Naive thymus-derived CD8-positive, alpha-beta T cell (primary cell): ENCODE results near the gene ACCS. TPM values are rescaled to one million over a fixed set of nuclear protein-coding genes. Genes with fewer than 3 reads are reported as not detected.

Experiments used
- ATAC-seq, 2 donors: fragments of 150-1000 bp; cut with Tn5 transposase in 1 of 2; sonication (Bioruptor Pico), chemical (Tn5 transposase) in 1 of 2; 1 replicate in 1 of 2; 2 replicates in 1 of 2; pipeline ENCODE4 v1.10.0; 2021; ENCODE audit warnings: mild to moderate bottlenecking in 2 of 2, moderate library complexity in 2 of 2
- POLR2A ChIA-PET: fragments of 350-600 bp; sonication (Branson Sonifier 250); formaldehyde crosslinking; loops from one replicate; lab custom pipeline; 2021; ENCODE audit warnings: antibody characterized with exemption; lab: Charles Lee
- DNase-seq, 10 donors: peaks; one replicate each; pipeline versions ENCODE4 v3.0.0 to v3.0.0-alpha.2; 2020 to 2022
- H3K27ac Mint-ChIP-seq, 10 donors: one replicate each; pipeline ENCODE4 v1.8.0; 2020 to 2022; ENCODE audit warnings: mild to moderate bottlenecking in 10 of 10, mixed read lengths in 10 of 10, moderate library complexity in 4 of 10, inconsistent platforms in 1 of 10
- H3K27me3 Mint-ChIP-seq, 5 donors: one replicate each; pipeline ENCODE4 v1.8.0; 2021 to 2022; ENCODE audit warnings: mixed read lengths in 5 of 5
- H3K36me3 Mint-ChIP-seq, 3 donors: one replicate each; pipeline ENCODE4 v1.8.0; 2020 to 2022; ENCODE audit warnings: mixed read lengths in 3 of 3, mild to moderate bottlenecking in 2 of 3, inconsistent platforms in 1 of 3
- H3K4me1 Mint-ChIP-seq, 4 donors: one replicate each; pipeline ENCODE4 v1.8.0; 2021 to 2022; ENCODE audit warnings: mixed read lengths in 4 of 4
- H3K4me3 Mint-ChIP-seq, 10 donors: one replicate each; pipeline ENCODE4 v1.8.0; 2020 to 2022; ENCODE audit warnings: mild to moderate bottlenecking in 10 of 10, mixed read lengths in 10 of 10, moderate library complexity in 6 of 10, inconsistent platforms in 1 of 10
- H3K9me3 Mint-ChIP-seq, 9 donors: one replicate each; pipeline ENCODE4 v1.8.0; 2020 to 2022; ENCODE audit warnings: mixed read lengths in 9 of 9, mild to moderate bottlenecking in 3 of 9, inconsistent platforms in 1 of 9, moderate library complexity in 1 of 9
- polyA plus RNA-seq, 3 donors: library from polyadenylated mRNA; unstranded; fragments of 300-500 nt; fragmentation: Illumina TruSeq; gene quantifications; one replicate each; pipeline ENCODE4 v1.2.3, GENCODE V29; 2021
- total RNA-seq, 8 experiments: library from RNA in 2 of 8; stranded (reverse) in 2 of 8; gene quantifications; one replicate each; pipeline ENCODE4 v1.2.3 and lab custom pipeline; 2021 to 2026

The ACCS gene, protein sequence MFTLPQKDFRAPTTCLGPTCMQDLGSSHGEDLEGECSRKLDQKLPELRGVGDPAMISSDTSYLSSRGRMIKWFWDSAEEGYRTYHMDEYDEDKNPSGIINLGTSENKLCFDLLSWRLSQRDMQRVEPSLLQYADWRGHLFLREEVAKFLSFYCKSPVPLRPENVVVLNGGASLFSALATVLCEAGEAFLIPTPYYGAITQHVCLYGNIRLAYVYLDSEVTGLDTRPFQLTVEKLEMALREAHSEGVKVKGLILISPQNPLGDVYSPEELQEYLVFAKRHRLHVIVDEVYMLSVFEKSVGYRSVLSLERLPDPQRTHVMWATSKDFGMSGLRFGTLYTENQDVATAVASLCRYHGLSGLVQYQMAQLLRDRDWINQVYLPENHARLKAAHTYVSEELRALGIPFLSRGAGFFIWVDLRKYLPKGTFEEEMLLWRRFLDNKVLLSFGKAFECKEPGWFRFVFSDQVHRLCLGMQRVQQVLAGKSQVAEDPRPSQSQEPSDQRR
- total RNA-seq (10 to 100 TPM; 25.9 to 27.8 TPM), polyA plus RNA-seq (1 to 10 TPM in 1 of 3 donors, under 1 TPM in 2; 0.79 to 1.2 (median 0.99) TPM), total RNA-seq (lab: John Stamatoyannopoulos, UW) (2.0 to 36.5 (median 21.4) reads per million in 6 experiments)

DNA sequence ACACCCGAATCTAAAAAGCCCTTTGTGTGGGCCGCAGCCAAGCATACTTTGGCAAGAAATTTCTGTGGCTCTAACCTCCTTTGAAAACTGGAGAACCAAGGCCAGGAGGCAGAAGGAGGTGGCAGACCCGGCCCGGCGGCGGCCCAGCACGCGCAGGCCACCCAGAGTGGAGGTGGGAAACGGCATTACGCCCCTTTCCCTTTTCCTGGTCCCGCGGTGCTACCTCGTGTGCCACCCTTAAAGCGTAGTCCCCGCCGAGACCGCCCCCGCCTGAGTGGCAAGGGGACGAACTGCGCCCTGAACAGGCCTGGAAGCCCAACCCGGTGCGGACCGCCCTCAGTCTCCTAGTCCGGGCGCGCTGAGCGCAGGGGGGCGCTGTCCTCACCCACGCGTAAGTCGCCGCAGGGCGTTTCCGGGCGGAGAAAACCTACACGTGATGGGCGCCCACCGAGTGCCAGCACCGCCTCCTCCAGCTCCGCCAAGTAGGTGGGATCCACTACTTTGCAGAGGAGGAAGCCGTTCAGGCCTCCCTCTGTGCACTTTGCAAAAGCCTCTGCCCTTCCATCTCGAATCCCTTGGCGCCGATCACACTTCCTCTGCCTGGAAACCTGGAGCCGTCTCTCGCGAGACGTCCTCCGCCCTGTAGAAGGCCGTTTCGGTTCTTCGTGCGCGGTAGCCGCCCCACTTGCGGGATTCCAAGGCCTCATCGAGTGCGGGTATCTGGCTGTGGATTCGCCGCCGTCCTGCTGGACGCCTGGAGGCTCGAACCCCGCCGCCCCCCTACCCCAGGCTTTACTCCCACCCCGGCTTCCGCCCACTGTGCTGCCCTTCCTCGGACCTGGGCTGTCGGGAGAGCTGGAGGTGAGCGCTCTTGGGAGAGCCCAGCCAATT, at the start of gene ACCS:
TSS of gene ACCS (plus strand) at position 430 of the 891 bp plus-strand sequence. CDS start 1,358 bp downstream, outside the sequence.
- Mint-ChIP-seq H3K9me3 (no peaks in the 10 kb centered on the region), H3K27me3 (no peaks in the 10 kb centered on the region), H3K27ac (peak within 1 kb of the TSS; percentile 86 to 98 (median 94)), H3K36me3 (no peaks in the 10 kb centered on the region), H3K4me3 (peak within 1 kb of the TSS; percentile 90 to 98 (median 94)), H3K4me1 (peaks cover 13 to 42% (median 30%) of the 10 kb centered on the region in 4 donors)
- peak; percentile 94 to 96 for ATAC-seq
- peak; percentile 82 to 95 (median 90) for DNase-seq
- POLR2A ChIA-PET = interaction anchor here (0.5 kb wide), 1 partner anchor 192 kb away, joined by 3 read pairs; no protein-coding TSS in a partner anchor

DNA sequence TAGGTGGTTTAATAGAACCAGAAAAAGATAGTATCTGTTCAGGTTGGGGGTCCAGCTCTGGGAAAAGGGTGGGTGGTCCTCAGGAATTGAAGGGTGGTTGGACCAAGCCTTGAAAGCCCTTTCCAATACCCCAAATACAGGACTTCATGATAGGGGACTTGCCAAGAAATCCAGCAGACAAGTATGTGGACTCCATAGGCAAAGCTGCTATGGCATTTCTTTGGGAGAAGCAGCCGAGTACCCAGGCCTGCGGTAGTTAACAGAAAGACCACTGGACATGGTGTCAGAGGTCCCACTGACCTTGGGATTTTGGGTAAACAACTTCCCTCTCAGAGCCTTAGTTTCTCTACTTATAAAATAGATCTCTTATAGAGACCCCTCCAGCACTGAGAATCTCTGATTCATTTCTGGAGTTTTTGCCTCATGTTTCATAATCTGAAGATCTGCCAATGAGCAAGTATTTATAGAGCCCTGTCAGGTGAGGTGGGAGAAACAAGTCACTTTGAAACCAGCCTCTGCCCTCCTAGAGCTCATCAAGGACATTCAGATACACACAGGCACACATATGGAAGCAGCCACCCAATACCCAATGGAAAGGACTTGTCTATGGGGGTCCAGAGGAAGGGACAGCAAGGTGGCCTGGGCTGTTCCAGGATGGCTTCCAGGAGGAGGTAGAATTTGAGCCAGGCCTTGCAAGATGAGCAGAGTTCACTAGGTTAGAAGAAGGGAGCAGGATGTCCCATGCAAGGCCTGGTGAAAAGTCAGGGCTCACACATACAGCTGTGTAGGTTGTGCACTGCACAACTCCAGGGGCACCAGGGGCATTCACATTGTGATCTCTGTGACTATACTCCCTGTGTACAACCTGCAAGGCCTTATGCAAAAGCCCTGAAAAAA, 49.3 kb upstream of the ACCS start:
- peaks cover 1 to 9% (median 4%) of the 10 kb centered on the region in 5 donors for H3K27me3 Mint-ChIP-seq
- H3K27ac Mint-ChIP-seq = no peak overlapping the region
- H3K9me3 Mint-ChIP-seq = peaks cover 0 to 5% (median 3%) of the 10 kb centered on the region in 9 donors
- no peak for ATAC-seq
- H3K4me1 Mint-ChIP-seq = no peaks in the 10 kb centered on the region
- H3K4me3 Mint-ChIP-seq = no peak overlapping the region
- no peak for DNase-seq
- no peaks in the 10 kb centered on the region for H3K36me3 Mint-ChIP-seq
- POLR2A ChIA-PET = no interaction called here

- Mint-ChIP-seq H3K4me1 (no peaks in the 10 kb centered on the region), H3K27ac (peak overlapping the region in 1 of 10 donors; percentile 63), H3K36me3 (peaks cover 0 to 7% (median 0%) of the 10 kb centered on the region in 3 donors), H3K9me3 (peaks cover under 1 to 13% (median 5%) of the 10 kb centered on the region in 9 donors), H3K27me3 (peaks cover 1 to 17% (median 7%) of the 10 kb centered on the region in 5 donors), H3K4me3 (no peak overlapping the region)
- DNase-seq = no peak
- no peak for ATAC-seq
- POLR2A ChIA-PET = no interaction called here
Measured at GRCh38 chr11:44017443-44018126, 48.5 kb upstream of the ACCS start.

- POLR2A ChIA-PET = no interaction called here
- Mint-ChIP-seq H3K4me1 (no peaks in the 10 kb centered on the region), H3K27me3 (peaks cover 1 to 23% (median 7%) of the 10 kb centered on the region in 5 donors), H3K9me3 (peaks cover 2 to 18% (median 7%) of the 10 kb centered on the region in 9 donors), H3K36me3 (peaks cover 0 to 8% (median 0%) of the 10 kb centered on the region in 3 donors), H3K27ac (no peak overlapping the region), H3K4me3 (no peak overlapping the region)
- DNase-seq (no peak), ATAC-seq (no peak)
Measured at GRCh38 chr11:44018127-44018521, 47.9 kb upstream of the ACCS start.

DNA sequence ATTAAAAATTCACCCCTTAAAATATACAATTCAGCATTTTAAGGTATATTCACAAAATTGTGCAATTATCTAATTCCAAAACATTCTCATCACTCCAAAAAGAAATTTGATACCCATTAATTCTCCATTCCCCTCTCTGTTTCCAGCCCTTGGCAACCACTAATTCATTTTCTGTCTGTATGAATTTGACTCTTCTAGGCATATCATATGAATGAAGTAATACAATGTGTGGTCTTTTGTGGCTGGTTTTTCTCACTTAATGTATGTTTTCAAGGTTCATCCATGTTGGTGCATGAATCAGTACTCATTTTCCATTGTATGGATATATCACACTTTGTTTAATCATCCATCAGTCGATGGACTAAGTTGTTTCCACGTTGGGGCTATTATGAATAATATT, 47.2 kb upstream of the ACCS start:
- POLR2A ChIA-PET = no interaction called here
- Mint-ChIP-seq H3K36me3 (peaks cover 0 to 8% (median 0%) of the 10 kb centered on the region in 3 donors), H3K27me3 (peaks cover 4 to 30% (median 11%) of the 10 kb centered on the region in 5 donors), H3K4me3 (no peak overlapping the region), H3K9me3 (peaks cover 2 to 24% (median 10%) of the 10 kb centered on the region in 9 donors), H3K4me1 (no peaks in the 10 kb centered on the region), H3K27ac (no peak overlapping the region)
- DNase-seq (no peak), ATAC-seq (no peak)

DNA sequence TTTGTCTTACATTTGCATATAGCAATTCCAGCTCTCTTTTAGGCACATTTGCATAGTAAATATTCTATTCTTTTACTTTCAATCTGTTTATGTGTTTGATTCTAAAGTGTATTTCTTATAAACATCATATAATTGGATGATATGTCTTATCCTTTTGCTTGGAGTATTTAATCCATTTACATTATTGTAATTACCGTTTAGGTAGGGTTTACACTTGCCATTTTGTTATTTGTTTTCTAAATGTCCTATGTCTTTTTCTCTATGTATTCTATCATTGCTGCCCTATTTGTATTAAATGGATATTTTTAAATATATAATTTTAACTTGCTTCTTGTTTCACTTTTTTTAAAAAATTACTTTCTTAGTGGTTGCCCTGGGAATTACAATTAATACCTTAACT, 41.1 kb upstream of the ACCS start:
- ATAC-seq (no peak), DNase-seq (no peak)
- Mint-ChIP-seq H3K9me3 (peaks cover 7 to 54% (median 28%) of the 10 kb centered on the region in 9 donors), H3K36me3 (peaks cover 2 to 16% (median 9%) of the 10 kb centered on the region in 3 donors), H3K4me1 (no peaks in the 10 kb centered on the region), H3K4me3 (no peak overlapping the region), H3K27ac (no peak overlapping the region), H3K27me3 (peaks cover 17 to 83% (median 33%) of the 10 kb centered on the region in 5 donors)
- POLR2A ChIA-PET = no interaction called here

DNA sequence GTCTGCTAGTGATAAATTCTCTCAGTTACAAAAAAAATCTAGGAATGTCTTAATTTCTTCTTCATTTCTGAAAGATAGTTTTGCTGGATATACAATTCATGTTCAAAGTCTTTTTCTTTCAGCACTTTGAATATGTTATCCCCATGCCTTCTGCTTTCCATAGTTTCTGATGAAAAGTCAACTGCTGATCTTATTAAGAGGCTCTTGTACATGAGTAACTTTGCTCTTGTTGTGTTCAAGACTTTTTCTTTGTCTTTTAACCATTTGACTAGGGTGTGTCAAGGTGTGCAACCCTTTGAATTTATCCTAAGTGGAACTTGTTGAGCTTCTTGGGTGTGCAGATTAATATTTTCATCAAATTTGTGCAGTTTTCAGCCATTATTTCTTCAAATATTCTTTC, 40.3 kb upstream of the ACCS start:
- no peak for ATAC-seq
- H3K27me3 Mint-ChIP-seq = peaks cover 19 to 91% (median 36%) of the 10 kb centered on the region in 5 donors

GRCh38 chr11:44028401-44028800, 37.7 kb upstream of the ACCS start:
- ATAC-seq (no peak), DNase-seq (no peak)
- POLR2A ChIA-PET = no interaction called here
- peaks cover 2 to 40% (median 14%) of the 10 kb centered on the region in 9 donors for H3K9me3 Mint-ChIP-seq
- peaks cover 2 to 15% (median 9%) of the 10 kb centered on the region in 3 donors for H3K36me3 Mint-ChIP-seq
- no peaks in the 10 kb centered on the region for H3K4me1 Mint-ChIP-seq
- no peak overlapping the region for H3K4me3 Mint-ChIP-seq
- peaks cover 21 to 86% (median 45%) of the 10 kb centered on the region in 5 donors for H3K27me3 Mint-ChIP-seq
- no peak overlapping the region for H3K27ac Mint-ChIP-seq

More for the DNA sequence above, 40.3 kb upstream of the ACCS start:
- POLR2A ChIA-PET = no interaction called here
- Mint-ChIP-seq H3K4me3 (no peak overlapping the region), H3K27ac (no peak overlapping the region), H3K9me3 (peaks cover 7 to 54% (median 28%) of the 10 kb centered on the region in 9 donors), H3K4me1 (no peaks in the 10 kb centered on the region), H3K36me3 (peaks cover 2 to 19% (median 9%) of the 10 kb centered on the region in 3 donors)
- no peak for DNase-seq

DNA sequence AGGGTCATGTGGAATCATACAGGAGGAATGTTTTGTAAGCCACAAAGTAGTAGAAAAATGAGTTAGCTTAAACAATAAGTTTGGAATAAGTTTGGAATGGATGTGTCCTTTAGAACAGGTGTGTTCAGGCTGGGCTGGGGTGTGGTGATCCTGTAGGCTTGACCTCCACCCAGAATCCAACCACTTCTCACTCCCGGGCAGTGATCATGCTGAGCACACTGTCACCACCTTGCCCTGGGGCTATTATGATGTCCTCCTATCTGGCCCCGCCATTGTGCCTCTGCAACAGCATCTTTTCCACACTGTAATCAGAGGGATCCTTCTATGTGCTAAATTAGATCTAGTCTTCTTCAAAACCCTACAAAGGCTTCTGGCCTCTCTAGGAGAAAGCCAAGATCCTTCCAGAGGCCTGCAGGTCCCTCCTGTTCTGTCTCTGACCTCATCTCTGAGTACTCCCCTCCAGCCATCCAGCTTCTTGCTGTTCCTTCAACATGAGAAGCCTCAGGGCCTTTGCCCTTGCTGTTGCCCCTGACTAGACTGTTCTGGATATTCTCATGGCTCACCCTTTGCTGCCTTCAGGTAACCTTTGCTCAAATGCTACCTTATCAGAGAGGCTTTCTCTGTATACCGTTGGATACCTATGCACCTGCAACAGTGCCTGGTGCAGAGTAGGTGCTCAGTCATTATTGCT, 37.1 kb upstream of the ACCS start:
- no peak overlapping the region for H3K27ac Mint-ChIP-seq
- peaks cover 2 to 15% (median 9%) of the 10 kb centered on the region in 3 donors for H3K36me3 Mint-ChIP-seq
- DNase-seq = no peak
- POLR2A ChIA-PET = no interaction called here
- peaks cover 2 to 35% (median 11%) of the 10 kb centered on the region in 9 donors for H3K9me3 Mint-ChIP-seq
- no peak overlapping the region for H3K4me3 Mint-ChIP-seq
- peaks cover 20 to 81% (median 39%) of the 10 kb centered on the region in 5 donors for H3K27me3 Mint-ChIP-seq
- ATAC-seq = no peak
- H3K4me1 Mint-ChIP-seq = no peaks in the 10 kb centered on the region

DNA sequence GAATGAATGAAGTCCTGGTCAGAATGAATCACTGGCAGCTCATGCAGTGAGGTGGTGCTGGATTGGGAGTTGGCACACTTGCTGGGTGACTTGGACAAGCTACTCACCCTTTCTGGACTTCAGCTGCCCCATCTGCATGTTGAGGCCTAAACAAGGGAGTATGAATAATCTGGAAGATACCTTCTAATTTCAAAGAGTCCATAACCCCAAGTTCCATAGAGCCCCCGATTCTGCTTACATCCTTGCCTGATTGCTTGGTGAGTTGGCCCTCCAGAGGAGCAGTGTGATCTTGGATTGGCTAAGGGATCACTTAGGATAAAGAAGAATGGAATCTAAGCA, 36.6 kb upstream of the ACCS start:
- POLR2A ChIA-PET = no interaction called here
- H3K36me3 Mint-ChIP-seq = peaks cover 2 to 15% (median 9%) of the 10 kb centered on the region in 3 donors
- H3K27ac Mint-ChIP-seq = no peak overlapping the region
- H3K4me3 Mint-ChIP-seq = no peak overlapping the region
- peaks cover 1 to 30% (median 11%) of the 10 kb centered on the region in 9 donors for H3K9me3 Mint-ChIP-seq
- peaks cover 20 to 76% (median 39%) of the 10 kb centered on the region in 5 donors for H3K27me3 Mint-ChIP-seq
- DNase-seq (no peak), ATAC-seq (no peak)
- no peaks in the 10 kb centered on the region for H3K4me1 Mint-ChIP-seq
